ENCODE measurements around the gene PYROXD2.

GRCh38 chr10:98416606-98417388 is 1.8 kb upstream of the PYROXD2 start:
- TF ChIP-seq CTCF (IDR thresholded peaks at IDR 0.05; ENCODE audit: control extremely low read depth in 1 of 3, insufficient read depth in 1 of 3, low read depth in 1 of 3, low read length in 3 of 3) (no peak), TAF1 (IDR thresholded peaks at IDR 0.05; ENCODE audit: low read depth, low read length) (no peak), GTF2F1 (IDR thresholded peaks at IDR 0.05; ENCODE audit: borderline replicate concordance, low read depth, low read length) (no peak), EP300 (IDR thresholded peaks at IDR 0.05; ENCODE audit: borderline replicate concordance in 1 of 2, low read depth in 2 of 2, low read length in 2 of 2) (no peak), HDAC6 (IDR thresholded peaks at IDR 0.05; ENCODE audit: low read depth, low read length) (no peak), MAFK (IDR thresholded peaks at IDR 0.05; ENCODE audit: low read depth, low read length) (no peak), CEBPB (IDR thresholded peaks at IDR 0.05; ENCODE audit: low read depth, low read length) (no peak), RAD21 (IDR thresholded peaks at IDR 0.05 in 1 of 2, conservative IDR thresholded peaks at IDR 0.05 in 1 of 2; ENCODE audit: low read depth in 2 of 2, low read length in 2 of 2) (no peak), JUND (IDR thresholded peaks at IDR 0.05; ENCODE audit: low read length) (no peak), NRF1 (IDR thresholded peaks at IDR 0.05; ENCODE audit: low read depth, low read length) (no peak), CHD2 (IDR thresholded peaks at IDR 0.05; ENCODE audit: low read length) (no peak), EZH2 (IDR thresholded peaks at IDR 0.05; ENCODE audit: low read depth, low read length, severe bottlenecking) (no peak), ZNF274 (IDR thresholded peaks at IDR 0.05; ENCODE audit: borderline replicate concordance, extremely low read depth, low read length) (no peak)

Data from H1 (cell line).